SKM-1 (cell line): ENCODE measurements around the gene TTC7B.
"Not testable (repeated sequence)": the region's sequence is repeated elsewhere in the genome, so short reads cannot be mapped to it uniquely, and the experiment has no call there.

Source experiments
- DNase-seq: peaks from one replicate; lab custom pipeline; 2025; ENCODE audit not compliant: unreplicated experiment; lab: John Stamatoyannopoulos, UW

Gene TTC7B, protein sequence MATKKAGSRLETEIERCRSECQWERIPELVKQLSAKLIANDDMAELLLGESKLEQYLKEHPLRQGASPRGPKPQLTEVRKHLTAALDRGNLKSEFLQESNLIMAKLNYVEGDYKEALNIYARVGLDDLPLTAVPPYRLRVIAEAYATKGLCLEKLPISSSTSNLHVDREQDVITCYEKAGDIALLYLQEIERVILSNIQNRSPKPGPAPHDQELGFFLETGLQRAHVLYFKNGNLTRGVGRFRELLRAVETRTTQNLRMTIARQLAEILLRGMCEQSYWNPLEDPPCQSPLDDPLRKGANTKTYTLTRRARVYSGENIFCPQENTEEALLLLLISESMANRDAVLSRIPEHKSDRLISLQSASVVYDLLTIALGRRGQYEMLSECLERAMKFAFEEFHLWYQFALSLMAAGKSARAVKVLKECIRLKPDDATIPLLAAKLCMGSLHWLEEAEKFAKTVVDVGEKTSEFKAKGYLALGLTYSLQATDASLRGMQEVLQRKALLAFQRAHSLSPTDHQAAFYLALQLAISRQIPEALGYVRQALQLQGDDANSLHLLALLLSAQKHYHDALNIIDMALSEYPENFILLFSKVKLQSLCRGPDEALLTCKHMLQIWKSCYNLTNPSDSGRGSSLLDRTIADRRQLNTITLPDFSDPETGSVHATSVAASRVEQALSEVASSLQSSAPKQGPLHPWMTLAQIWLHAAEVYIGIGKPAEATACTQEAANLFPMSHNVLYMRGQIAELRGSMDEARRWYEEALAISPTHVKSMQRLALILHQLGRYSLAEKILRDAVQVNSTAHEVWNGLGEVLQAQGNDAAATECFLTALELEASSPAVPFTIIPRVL

GRCh38 chr14:90815822-90816662 is at the start of gene TTC7B:
TSS of gene TTC7B (minus strand) at chr14:90816430. CDS start at chr14:90816295, 135 bp downstream.
- no peak for DNase-seq

- no peak for DNase-seq
These were observed 48.5 kb upstream of the TTC7B start for GRCh38 chr14:90864741-90865140.

GRCh38 chr14:90858511-90858910 is 42.3 kb upstream of the TTC7B start:
- no peak for DNase-seq

- no peak for DNase-seq
These were observed 41.6 kb upstream of the TTC7B start for GRCh38 chr14:90857866-90858265.

- not testable (repeated sequence) for DNase-seq
These were observed 39.9 kb upstream of the TTC7B start for GRCh38 chr14:90856115-90856514.

GRCh38 chr14:90853116-90853515 is 36.9 kb upstream of the TTC7B start:
- no peak for DNase-seq

DNA sequence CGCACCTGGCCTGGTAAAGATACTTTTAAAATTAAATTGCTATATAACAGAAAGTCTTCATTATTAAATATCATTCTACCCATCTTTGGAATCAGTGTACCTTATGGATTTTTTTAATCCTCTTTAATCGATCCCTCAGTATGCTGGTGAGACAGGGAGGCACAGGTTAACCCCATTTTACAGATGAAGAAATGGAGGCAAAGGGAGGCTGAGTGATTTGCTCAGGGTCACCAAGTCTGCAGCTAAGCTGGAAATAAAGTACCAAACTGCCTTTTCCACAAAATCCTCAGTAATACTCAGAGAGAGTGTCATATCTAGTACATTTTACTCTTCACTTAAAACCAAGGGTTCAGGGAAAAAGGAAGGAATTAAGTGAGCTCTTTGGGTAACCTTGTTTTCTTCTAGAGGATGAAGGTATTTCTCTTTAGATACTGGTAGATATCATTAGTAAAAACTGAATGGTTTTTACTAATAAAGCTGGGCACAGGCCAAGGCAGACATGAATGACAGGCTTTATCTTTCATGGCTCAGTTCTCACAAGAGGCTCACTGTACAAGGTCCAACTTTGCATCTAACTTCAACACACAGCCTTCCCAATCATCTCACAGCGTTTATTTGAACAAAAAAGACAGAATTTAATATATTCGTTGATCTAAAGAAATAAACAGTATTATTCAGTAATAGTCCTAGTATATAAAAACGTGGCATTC is 35.3 kb upstream of the TTC7B start:
- no peak for DNase-seq

DNA sequence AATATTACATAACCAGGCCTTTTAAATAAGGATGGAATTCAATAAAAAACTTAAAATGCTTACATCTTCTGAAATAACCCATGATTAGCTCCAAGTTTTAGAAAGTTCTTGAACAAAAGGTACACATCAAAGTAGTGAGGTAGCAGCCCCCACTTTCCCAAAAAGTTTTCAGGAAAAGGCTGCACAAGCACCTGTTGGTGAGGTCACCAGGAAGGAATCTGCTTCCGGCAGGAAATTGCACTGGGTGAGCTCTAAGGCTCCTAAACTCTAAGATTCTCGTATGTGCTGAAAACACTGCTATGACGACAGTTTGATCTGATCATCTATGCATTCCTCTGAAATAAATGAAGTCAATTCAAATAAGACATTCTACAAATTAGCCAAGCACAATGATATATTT is 34.3 kb upstream of the TTC7B start:
- DNase-seq = no peak

DNA sequence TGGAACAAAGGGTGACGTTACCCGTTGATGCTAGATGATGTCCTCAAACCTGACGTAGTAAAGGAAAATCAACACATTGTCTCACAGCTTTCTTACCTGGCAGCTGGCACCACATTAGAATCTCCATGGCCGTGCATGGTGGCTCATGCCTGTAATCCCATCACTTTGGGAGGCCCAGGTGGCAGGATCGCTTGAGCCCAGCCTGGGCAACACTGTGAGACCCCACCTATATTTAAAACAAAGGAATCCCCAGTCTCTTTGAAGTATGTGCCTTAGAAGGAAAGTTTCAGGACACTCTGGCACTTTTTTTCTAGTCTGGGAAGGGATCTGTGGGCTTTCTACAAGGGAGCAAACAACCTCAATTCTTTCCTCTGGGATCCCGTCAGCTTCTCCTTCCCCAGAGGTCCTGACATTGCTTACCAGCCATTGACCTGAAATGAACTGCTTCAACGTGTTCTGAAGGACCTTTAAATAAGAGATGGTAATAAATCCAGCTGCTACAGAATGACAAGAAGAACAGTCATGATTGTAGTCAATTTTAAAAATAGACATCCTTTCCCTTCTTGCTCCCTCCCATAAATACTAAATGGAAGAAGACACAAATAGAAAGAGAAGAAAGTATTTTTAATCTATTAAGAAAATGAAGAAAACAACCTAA is 33.7 kb upstream of the TTC7B start:
- DNase-seq = no peak

DNA sequence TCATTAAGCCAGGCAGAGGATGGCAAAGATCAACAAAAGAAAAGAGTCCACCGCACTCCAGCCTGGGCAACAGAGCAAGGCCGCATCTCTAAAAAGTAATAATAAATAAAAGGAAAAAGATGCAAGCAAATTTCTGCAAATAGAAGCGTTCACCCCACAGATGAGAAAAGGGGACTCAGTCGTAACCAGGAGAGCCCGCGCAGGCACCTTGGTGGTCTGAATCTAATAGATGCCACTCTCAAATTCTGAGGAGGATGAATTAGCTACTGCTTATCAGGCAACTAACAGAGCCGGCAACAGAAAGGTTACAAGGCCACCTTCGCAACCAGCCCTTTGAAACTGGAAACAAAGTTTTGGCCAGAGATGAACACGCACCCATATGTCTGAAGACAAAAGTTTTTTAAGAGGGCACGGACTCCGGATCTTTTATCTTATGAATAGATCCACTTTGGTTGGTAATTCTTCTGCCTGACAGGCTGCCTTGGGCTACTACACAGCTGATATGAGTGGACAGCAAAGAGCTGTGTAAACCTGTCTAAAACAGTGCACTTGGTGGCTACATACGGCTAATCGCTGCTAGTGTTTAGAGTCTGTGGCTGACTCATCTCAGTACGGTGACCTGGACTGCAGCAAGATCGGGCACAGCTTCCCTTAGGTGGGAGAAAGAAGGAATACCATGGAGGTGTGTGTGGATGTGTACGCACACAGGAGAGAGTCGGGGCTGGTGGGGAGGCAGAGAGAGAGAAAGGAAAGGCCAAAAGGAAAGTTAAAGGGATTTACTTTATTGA is 32.9 kb upstream of the TTC7B start:
- no peak for DNase-seq

GRCh38 chr14:90846511-90846910 is 30.3 kb upstream of the TTC7B start:
- no peak for DNase-seq

- no peak for DNase-seq
These were observed 28.1 kb upstream of the TTC7B start for GRCh38 chr14:90844321-90844720.

- DNase-seq = no peak
These were observed 26.5 kb upstream of the TTC7B start for GRCh38 chr14:90842726-90843125.

DNA sequence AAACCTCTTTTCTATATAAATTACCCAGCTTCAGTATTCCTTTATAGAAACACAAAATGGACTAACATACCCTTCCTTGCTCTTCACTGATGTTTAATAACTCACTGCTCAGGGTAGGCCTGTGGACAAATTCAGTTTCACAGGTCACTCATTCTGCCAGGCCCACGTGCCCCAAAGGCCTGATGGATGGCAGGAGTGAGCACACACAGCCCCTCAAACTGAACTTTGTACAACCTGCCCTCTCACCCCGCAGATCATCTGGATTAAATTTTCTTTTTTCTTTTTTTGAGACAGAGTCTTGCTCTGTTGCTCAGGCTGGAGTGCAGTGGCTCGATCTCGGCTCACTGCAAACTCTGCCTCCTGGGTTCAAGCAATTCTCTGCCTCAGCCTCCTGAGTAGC is 24.4 kb upstream of the TTC7B start:
- DNase-seq = not testable (repeated sequence)

DNA sequence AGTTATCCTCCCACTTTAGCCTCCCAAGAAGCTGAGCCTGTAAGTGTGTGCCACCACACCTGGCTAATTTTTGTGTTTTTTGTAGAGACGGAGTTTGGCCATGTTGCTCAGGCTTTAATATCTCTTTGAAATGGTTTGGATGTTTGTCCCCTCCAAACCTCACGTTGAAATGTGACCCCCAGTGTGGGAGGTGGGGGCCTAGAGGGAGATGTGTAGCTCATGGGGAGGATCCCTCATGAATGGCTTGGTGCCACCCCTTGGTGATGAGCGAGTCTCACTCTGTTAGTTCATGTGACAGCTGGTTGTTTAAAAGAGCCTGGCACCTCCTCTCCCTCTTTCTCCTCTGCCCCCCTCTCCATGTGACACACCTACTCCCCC is 23.6 kb upstream of the TTC7B start:
- no peak for DNase-seq

GRCh38 chr14:90839024-90839888 is 23.0 kb upstream of the TTC7B start:
- no peak for DNase-seq

DNA sequence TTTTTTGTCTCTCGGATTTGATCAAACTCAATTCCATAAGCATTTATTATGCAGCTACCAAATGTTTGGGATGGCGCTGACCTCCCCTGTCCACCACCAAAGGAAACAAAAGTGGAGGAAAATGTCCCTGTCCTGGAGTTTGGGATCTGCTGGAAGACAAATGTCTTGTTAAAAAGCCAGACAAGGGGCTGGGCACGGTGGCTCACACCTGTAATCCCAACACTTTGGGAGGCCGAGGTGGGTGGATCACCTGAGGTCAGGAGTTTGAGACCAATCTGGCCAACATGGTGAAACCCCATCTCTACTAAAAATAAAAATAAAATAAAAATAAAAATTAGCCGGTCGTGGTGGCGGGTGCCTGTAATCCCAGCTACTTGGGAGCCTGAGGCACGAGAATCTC is 22.3 kb upstream of the TTC7B start:
- DNase-seq = not testable (repeated sequence)

- no peak for DNase-seq
These were observed 21.1 kb upstream of the TTC7B start for GRCh38 chr14:90837355-90837754.
